Cardiac fibroblast (primary cell): ENCODE data around the gene NAT16.

ENCODE experiments used
- DNase-seq, 2 donors: peaks; one replicate each; pipeline versions ENCODE4 v3.0.0 to v3.0.0-alpha.2; 2010; ENCODE audit warnings: low read depth in 2 of 2
- H3K4me3 ChIP-seq, 2 donors: replicated peaks in 1 of 2; 1 replicate in 1 of 2; 2 replicates in 1 of 2; pipeline ENCODE4 v1.5.1; 2011; ENCODE audit warnings: low read depth in 2 of 2, low read length in 2 of 2, mild to moderate bottlenecking in 2 of 2, moderate library complexity in 1 of 2
- TF ChIP-seq, protein P1 (sequence below): IDR thresholded peaks from one replicate; pipeline ENCODE4 v1.5.1; 2011; ENCODE audit warnings: low read depth, mild to moderate bottlenecking, low read length, inconsistent platforms

NAT16 gene

DNA sequence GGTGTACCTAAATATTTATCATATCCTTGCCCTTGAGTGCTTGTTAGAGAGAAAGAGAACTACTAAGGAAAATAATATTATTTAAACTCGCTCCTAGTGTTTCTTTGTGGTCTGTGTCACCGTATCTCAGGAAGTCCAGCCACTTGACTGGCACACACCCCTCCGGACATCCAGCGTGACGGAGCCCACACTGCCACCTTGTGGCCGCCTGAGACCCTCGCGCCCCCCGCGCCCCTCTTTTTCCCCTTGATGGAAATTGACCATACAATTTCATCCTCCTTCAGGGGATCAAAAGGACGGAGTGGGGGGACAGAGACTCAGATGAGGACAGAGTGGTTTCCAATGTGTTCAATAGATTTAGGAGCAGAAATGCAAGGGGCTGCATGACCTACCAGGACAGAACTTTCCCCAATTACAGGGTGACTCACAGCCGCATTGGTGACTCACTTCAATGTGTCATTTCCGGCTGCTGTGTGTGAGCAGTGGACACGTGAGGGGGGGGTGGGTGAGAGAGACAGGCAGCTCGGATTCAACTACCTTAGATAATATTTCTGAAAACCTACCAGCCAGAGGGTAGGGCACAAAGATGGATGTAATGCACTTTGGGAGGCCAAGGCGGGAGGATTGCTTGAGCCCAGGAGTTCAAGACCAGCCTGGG, 41.8 kb downstream of the NAT16 start:
- H3K4me3 ChIP-seq: no peak overlapping the region
- TF ChIP-seq, protein P1, sequence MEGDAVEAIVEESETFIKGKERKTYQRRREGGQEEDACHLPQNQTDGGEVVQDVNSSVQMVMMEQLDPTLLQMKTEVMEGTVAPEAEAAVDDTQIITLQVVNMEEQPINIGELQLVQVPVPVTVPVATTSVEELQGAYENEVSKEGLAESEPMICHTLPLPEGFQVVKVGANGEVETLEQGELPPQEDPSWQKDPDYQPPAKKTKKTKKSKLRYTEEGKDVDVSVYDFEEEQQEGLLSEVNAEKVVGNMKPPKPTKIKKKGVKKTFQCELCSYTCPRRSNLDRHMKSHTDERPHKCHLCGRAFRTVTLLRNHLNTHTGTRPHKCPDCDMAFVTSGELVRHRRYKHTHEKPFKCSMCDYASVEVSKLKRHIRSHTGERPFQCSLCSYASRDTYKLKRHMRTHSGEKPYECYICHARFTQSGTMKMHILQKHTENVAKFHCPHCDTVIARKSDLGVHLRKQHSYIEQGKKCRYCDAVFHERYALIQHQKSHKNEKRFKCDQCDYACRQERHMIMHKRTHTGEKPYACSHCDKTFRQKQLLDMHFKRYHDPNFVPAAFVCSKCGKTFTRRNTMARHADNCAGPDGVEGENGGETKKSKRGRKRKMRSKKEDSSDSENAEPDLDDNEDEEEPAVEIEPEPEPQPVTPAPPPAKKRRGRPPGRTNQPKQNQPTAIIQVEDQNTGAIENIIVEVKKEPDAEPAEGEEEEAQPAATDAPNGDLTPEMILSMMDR: peak; percentile 70
- peak; percentile 96 to 98 for DNase-seq

DNA sequence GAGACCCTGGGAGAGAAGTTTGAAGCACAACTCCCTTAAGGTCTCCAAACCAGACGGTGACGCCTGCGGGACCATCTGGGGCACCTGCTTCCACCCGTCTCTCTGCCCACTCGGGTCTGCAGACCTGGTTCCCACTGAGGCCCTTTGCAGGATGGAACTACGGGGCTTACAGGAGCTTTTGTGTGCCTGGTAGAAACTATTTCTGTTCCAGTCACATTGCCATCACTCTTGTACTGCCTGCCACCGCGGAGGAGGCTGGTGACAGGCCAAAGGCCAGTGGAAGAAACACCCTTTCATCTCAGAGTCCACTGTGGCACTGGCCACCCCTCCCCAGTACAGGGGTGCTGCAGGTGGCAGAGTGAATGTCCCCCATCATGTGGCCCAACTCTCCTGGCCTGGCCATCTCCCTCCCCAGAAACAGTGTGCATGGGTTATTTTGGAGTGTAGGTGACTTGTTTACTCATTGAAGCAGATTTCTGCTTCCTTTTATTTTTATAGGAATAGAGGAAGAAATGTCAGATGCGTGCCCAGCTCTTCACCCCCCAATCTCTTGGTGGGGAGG, 42.4 kb downstream of the NAT16 start:
- H3K4me3 ChIP-seq: no peak overlapping the region
- TF ChIP-seq, protein P1: no peak
- peak; percentile 56 to 87 for DNase-seq

DNA sequence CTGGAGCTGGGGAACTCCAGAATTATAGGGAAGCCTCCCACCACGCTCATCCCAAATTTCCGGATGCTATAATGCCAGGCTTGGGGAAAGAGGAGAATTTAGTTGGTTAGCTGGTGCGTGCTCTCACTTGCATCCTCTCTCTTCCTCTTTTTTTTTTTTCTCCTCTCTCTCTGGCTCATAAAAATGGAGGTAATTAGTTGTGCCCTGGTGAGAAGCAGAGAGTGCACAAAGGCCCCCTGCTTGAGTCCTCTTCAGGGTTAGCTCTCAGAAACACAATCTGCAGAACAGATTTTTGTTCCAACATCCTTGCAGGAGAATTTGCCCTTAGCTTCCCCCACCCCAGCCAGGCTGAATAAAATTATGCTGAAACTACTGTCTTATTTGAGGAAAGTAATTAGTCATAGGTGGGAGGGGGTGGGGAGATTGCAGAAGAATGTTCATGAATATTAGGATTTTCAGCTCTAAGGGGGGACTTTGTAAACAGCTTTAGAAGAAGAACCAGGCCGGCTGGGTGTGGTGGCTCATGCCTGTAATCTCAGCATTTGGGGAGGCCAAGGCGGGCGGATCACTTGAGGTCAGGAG, 45.6 kb downstream of the NAT16 start:
- TF ChIP-seq, protein P1: no peak
- peak; percentile 70 to 83 for DNase-seq
- H3K4me3 ChIP-seq: no peak overlapping the region

DNA sequence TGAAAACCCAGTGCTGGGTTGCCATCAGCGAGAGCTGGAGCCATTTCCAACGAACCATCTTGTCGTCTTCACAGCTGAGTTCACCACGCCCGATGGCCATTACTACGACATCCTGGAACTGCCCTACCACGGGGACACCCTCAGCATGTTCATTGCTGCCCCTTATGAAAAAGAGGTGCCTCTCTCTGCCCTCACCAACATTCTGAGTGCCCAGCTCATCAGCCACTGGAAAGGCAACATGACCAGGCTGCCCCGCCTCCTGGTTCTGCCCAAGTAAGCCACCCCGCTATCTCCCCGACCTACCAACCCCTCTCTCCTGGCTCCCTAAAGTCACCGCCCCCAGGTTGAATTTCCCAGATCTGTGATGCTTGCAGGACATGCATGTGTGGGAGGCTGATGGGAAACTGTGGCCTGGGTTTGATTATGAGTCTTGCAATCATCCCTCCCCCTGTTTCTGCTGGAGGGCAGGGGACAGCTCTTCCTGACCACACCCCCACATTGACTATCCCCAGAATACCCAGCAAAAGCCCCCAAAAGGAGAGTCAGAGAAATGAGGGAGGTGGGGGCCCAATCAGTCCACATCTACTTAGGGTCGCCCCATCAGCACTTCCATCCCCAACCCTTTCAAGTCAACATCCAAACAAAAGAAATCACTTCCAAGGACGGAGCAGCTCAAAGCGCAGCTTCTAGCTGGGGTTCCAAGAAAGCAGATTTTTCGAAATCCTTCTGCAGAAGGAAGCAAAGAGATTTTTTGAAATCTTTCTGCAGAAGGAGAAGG, 46.3 kb downstream of the NAT16 start:
- DNase-seq: peak; percentile 75 to 80
- TF ChIP-seq, protein P1: no peak
- peak overlapping the region in 1 of 2 donors; percentile 24 for H3K4me3 ChIP-seq

DNA sequence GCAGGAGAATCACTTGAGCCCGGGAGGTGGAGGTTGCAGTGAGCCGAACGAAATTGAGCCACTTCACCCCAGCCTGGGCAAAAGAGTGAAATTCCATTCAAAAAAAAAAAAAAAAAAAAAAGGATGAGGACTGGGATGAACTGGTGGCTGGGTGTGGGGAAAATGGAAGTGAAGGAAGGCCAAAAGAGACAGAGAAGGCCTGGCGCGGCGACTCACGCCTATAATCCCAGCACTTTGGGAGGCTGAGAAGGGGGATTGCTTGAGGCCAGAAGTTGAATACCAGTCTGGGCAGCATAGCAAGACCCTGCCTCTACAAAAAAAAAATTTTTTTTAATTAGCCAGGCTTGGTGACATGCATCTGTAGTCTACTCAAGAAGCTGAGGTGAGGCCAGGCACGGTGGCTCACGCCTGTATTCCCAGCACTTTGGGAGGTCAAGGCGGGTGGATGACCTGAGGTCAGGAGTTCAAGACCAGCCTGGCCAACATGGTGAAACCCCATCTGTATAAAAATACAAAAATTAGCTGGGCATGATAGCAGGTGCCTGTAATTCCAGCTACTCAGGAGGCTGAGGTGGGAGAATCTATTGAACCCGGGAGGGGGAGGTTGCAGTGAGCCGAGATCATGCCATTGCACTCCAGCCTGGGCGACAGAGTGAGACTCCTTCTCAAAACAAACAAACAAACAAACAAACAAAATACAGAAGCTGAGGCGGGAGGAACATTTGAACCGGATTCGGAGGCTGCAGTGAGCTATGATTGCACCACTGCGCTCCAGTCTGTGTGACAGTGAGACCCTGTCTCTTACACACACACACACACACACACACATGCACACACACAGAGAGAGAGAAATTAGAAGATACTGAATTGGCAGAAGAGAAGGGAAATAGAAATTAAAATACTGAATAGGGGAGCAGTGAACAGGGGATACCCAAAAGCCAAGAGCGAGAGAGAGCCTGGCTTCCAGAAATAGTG, 47.2 kb downstream of the NAT16 start:
- H3K4me3 ChIP-seq: peak overlapping the region in 1 of 2 donors; percentile 24
- DNase-seq: peak; percentile 57 to 81

DNA sequence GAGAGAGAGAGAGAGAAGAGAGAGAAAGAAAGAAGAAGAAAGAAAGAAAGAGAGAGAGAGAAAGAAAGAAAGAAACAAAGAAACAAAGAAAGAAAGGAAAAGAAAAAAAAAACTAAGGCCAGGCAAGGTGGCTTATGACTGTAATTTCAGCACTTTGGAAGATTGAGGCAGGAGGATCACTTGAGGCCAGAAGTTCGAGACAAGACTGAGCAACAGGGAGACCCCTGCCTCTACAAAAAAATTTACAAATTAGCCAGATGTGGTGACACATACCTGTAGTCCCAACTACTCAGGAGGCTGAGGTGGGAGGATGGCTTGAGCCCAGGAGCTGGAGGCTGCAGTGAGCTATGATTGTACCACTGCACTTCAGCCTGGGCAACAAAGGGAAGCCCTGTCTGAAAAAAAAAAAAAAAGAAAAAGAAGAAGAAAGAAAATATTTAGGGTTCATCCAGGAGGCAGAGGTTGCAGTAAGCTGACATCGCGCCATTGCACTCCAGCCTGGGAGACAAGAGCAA, 50.4 kb downstream of the NAT16 start:
- TF ChIP-seq, protein P1: no peak
- H3K4me3 ChIP-seq: peak overlapping the region; percentile 11 to 55

More for the DNA sequence above, 50.4 kb downstream of the NAT16 start:
- DNase-seq: peak; percentile 51 to 72
